NT2/D1 (cell line): Measurements from ENCODE around the gene CDH18.

Source experiments
- YY1 ChIP-seq: IDR thresholded peaks from 2 replicates; pipeline ENCODE4 v1.6.1; 2011; ENCODE audit not compliant: insufficient read length, insufficient read depth
- ZNF274 ChIP-seq: IDR thresholded peaks from 2 replicates; pipeline ENCODE4 v1.6.1; 2011; ENCODE audit warnings: mild to moderate bottlenecking, low read depth, low read length

GRCh38 chr5:20028506-20028905 lies 40.5 kb upstream of the CDH18 start:
- no peak for TF ChIP-seq YY1
- no peak for TF ChIP-seq ZNF274
